GM19395 (cell line): ENCODE data around the gene SPG21.

Experiments used
- ATAC-seq: cut with Tn5 transposase; IDR thresholded peaks from one replicate; pipeline ENCODE4 v1.9.1; 2021; ENCODE audit warnings: mild to moderate bottlenecking, moderate library complexity; ENCODE audit not compliant: unreplicated experiment

SPG21 gene

DNA sequence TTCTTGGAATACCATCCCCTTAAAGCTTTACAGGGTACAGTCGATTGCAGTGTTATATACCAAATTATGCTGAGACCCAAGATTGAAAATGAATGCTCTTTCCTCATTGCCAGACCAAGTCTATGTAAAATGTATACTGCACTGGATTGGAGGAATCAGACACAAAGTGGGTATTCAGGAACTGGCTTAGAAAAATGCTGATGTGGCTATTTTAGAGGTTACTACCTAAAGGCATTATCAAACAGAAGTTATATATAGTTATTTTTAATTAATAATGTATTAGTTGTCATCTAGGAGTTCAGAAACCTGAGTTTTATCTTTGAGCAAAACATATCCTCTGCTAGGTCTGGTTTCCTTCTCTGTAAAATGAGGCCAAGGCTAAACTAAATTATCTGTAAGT, 3.6 kb upstream of the SPG21 start:
- no peak for ATAC-seq

DNA sequence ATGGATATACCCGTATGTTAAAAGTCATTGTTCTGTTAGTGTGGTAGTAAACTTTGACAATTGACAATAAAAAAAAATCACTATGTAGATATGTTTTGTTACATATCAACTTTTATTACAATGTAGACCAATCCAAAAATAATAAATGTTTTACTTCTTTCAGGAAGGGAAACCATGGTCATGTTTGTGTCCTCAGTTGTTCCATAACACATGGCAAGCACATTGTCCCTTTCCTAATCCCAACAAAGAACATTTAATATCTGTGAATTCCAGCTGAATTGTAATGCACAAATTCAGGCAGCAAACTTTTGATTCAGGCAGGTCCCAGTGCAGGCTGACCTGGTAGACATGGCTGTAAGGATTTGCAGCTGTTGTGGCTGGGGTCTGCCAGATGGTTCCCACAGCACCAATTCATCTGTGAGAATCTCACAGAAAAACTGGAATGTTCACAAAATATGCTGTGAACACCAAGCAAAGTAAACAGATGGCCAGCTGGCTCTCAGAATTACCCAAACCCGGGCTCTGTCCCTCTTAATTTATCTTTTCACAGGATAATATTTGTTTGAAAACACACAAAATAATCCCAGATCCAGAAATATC, 1.9 kb upstream of the SPG21 start:
- no peak for ATAC-seq

- no peak for ATAC-seq
Measured at GRCh38 chr15:64990168-64990470, 405 bp upstream of the SPG21 start.

DNA sequence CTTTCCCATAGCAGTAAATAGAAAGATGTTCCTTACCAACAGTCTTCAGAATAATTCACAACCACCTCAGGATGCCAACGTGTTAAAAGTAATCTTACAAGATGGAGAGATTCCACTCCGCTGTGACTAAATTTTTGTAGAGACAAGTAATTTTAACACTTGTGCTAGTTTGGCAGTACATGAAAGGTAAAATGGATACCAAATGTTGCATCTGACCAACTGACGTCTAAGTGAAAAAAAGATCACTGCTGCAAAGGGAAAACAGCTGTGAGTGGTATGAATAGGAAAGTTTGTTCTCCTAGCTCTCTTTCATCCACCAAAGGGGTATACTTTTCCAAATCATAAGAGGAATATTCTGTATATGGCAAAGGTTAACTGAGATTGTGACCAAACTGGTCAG, 2.6 kb downstream of the SPG21 start:
- ATAC-seq, result no peak

GRCh38 chr15:64985366-64986033, 4.2 kb downstream of the SPG21 start:
- no peak for ATAC-seq

DNA sequence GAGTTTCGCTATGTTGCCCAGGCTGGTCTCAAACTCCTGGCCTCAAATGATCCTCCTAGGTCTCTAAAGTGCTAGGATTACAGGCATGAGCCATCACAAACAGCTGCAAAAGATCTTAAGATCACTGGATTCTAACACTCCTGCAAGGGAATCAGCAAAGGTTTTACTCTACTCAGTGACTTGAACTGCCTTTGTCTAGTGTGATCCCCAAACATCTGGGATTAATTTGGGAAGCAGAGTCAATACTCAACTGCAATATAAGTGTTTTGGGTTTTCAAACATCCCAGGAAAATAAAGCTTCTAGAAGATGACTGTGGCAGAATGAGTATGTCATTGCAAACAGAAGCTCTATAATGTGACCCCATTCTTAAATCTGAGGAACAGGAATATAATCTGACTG, 7.2 kb downstream of the SPG21 start:
- no peak for ATAC-seq

DNA sequence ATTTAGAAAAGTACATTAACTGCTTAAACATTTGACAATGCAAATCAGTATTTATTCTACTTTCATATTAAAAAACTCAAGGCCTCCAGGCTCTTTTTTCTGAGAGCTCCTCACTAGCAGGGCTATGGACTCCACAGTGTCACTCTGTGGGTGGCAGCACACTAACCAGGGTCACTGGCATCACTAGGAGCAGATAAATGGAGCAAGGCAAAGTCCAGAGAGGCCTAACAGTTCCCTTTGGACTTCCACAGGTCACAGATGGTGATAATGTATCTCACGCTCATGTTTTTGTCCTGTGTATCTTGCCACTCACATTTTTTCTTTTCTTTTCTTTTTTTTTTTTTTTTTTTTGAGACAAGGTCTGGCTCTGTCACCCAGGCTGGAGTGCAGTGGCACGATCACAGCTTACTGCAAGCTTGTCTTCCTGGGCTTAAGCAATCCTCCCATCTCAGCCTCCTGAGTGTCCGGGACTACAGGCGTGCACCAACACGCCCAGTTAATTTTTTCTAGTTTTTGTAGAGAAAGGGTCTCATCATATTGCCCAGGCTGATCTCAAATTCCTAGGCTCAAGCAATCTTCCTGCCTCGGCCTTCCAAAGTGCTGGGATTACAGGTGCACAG, 7.8 kb downstream of the SPG21 start:
- ATAC-seq, result no peak

DNA sequence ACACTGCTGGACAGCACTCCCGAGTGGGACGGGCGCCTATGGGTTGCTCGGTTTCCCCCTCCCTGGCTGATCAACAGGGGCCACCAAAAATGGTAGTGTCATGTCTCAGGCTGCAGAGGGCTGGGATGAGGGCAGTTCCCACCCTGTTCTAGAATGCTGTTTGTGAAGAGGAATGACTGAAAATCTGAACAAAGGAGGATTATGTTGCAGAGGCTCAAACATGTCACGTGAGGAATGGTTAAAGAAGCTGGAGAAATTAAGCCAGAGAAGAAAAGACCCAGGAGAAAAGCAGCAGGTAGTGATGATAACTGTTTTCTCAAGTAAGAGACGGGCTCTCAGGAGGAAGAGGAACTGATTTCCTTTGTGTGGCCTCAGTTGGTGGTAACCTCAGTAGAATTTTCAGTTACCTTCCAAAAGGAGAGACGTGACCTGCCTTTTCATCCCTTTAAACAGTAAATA, 10.4 kb downstream of the SPG21 start:
- no peak for ATAC-seq

- no peak for ATAC-seq
Measured at GRCh38 chr15:64975390-64975789, 14.3 kb downstream of the SPG21 start.

DNA sequence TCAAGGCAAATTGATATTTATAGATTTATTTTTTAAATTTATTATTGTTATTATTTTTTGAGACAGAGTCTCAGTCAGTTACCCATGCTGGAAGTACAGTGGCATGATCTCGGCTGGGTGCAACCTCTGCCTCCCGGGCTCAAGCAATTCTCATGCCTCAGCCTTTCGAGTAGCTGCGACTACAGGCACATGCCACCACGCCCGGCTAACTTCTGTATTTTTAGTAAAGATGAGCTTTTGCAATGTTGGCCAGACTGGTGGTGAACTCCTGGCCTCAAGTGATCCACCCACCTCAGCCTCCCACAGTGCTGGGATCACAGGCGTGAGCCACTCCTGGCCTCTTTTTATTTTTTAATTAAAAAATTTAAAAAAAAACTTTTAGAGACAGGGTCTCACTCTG, 19.0 kb downstream of the SPG21 start:
- ATAC-seq, result no peak

DNA sequence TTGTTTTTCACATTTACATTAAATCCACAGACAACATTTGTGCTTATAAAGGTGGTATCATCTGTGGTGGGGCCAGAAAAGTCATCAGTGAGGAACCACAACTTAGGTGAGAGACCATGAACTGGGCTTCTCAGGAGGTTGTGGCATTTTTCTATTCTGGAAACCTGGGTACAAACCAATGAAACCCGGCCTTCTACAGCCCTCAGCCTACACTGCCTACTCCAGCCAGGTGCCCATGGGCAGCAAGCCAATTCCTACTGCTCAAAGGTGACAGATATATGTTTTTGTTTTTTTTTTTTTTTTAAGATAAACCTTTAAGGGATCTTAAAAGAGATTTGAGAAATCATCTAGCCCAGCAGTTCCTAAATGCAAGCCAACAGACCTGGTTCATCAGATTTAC, 20.3 kb downstream of the SPG21 start:
- no peak for ATAC-seq

GRCh38 chr15:64961013-64961412, 28.7 kb downstream of the SPG21 start:
- no peak for ATAC-seq

DNA sequence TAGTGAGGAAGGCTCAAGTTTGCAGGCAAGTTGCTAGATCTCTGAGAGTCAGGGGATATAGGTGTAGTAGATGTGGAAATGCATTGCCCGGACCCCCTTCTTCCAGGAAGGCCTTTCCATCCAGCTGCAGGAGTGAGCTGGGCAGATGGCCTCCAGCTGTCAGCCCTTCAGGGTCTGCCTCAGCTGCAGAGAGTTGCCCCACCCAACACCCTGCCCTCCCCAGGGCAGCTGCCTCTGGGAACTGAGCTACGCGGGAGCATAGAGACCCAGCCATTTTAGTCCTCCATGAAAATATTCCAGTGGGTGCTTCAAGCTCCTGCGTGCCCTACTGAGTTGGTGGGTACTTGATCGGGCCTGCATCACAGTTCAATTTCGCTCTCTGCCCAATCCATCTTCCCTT, 29.6 kb downstream of the SPG21 start:
- ATAC-seq, result no peak

DNA sequence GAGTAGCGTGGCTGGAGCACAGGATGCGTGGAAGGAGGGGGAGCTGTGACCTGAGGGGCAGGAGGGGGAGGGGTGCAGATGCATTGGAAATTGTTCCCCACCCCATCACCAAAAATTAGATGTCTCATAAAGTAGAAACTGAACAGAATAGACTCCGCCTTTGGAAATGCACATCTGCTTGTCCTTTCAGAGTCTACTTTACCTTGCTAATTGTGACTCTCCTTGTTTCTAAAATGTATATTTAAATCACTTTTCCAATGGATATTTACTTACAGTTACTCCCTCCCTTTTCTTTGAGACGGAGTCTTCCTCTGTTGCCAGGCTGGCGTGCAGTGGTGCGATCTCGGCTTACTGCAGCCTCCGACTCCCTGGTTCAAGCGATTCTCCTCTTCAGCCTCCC, 30.6 kb downstream of the SPG21 start:
- no peak for ATAC-seq

GRCh38 chr15:64954395-64954794, 35.3 kb downstream of the SPG21 start:
- ATAC-seq, result no peak

- ATAC-seq, result no peak
Measured at GRCh38 chr15:64951777-64952418, 37.8 kb downstream of the SPG21 start.

DNA sequence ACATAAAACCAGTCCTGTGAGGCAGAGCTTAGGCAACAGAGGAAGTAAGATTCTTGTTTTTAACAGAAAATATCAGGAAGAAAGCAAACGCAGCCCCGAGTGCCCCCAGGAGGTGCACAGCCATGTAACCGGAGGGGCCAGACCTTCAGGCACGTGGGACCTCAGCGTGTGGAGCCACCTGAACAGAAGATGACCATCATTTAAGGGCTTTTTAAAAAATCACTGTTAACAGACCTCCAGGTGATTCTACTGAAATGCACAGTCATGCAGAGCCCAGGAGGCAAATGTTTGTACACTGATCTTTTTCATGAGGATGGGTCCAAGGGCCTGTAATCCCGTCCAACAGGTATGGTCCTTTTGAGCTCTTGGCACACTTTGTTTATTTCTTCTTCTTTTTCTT, 38.8 kb downstream of the SPG21 start:
- ATAC-seq, result no peak

- no peak for ATAC-seq
Measured at GRCh38 chr15:64949383-64950186, 40.1 kb downstream of the SPG21 start.

DNA sequence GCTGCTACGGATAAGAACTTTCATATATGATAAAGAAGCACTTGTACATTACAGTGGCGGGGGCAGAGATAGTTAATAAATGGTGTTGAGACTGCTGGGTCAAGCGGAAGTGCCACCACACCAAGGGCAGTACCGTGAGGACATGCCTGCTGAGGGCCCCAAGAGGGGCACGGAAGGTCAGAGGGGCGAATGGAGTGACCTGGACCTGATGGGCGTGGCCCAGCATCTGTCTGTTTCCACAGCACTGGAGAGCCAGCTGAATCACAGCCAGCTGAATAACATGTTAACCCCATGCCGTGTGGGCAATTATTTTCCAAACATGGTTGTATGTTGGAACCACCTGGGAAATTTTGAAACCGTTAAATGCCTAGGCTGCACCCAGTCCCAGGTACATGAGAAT, 40.8 kb downstream of the SPG21 start:
- ATAC-seq, result no peak

GRCh38 chr15:64947211-64947610, 42.5 kb downstream of the SPG21 start:
- no peak for ATAC-seq

- no peak for ATAC-seq
Measured at GRCh38 chr15:64944961-64945360, 44.8 kb downstream of the SPG21 start.
